ENCODE results near the gene PIK3R2.

GRCh38 chr19:18149596-18149975 is 3.4 kb upstream of the PIK3R2 start:
- TF ChIP-seq CTCF (IDR thresholded peaks at IDR 0.05; ENCODE audit: low read length) (no peak), EZH2 (IDR thresholded peaks at IDR 0.05; ENCODE audit: borderline replicate concordance, low read length) (no peak)

All from OCI-LY1 (cell line).